Activated naive CD4-positive, alpha-beta T cell treated with anti-CD3 and anti-CD28 coated beads, Interleukin-2, amount 50 U/mL, for 72 hours (primary cell): ENCODE measurements around the gene BAHCC1. TPM values are rescaled to one million over a fixed set of nuclear protein-coding genes. Genes with fewer than 3 reads are reported as not detected.

Experiments
- ATAC-seq, 2 donors: fragments of 150-1000 bp; cut with Tn5 transposase; 2 replicates each; pipeline ENCODE4 v1.10.0; 2021; ENCODE audit warnings: mild to moderate bottlenecking in 2 of 2, moderate library complexity in 2 of 2
- DNase-seq, 2 donors: peaks; one replicate each; pipeline ENCODE4 v3.0.0; 2021 to 2022; ENCODE audit warnings: low spot score in 2 of 2
- H3K27ac Mint-ChIP-seq, 2 donors: one replicate each; pipeline ENCODE4 v1.8.0; 2022; ENCODE audit warnings: mild to moderate bottlenecking in 2 of 2, mixed read lengths in 2 of 2
- H3K36me3 Mint-ChIP-seq, 2 donors: one replicate each; pipeline ENCODE4 v1.8.0; 2022; ENCODE audit warnings: mixed read lengths in 2 of 2
- H3K9me3 Mint-ChIP-seq, 2 donors: one replicate each; pipeline ENCODE4 v1.8.0; 2022; ENCODE audit warnings: mixed read lengths in 2 of 2
- total RNA-seq, 2 donors: library from RNA; stranded (reverse); gene quantifications; one replicate each; pipeline ENCODE4 v1.2.3, GENCODE V29; 2022

BAHCC1 gene
- total RNA-seq, 2 donors from 2014 or later: 0.16 TPM; not detected in 1

GRCh38 chr17:81436294-81436849, 41.1 kb downstream of the BAHCC1 start:
- ATAC-seq (no peak), DNase-seq (no peak)
- Mint-ChIP-seq H3K9me3 (no peaks in the 10 kb centered on the region), H3K36me3 (no peaks in the 10 kb centered on the region), H3K27ac (no peak overlapping the region)

DNA sequence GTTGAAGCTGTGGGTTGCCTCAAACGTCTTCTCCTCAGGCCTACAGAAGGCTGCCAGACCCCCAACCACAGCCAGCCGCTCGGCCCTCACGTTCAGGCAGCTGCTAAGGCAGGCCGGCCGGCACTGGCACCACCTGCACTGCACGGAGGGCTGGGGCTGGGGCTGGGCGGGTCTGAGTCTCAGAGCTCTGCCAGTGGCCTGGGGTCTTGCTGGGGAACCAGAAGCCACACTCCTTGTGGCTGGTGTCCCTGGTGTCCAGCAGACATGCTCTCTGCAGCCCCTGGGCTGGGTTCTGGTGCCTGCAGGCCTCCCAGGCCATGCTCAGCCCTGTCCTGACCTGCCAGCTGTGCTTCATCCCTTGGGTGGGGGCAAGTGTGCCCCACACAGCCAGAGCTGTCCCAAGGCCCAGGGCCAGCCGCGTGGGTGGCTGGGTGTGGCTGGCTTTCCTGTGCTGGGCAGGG, 42.0 kb downstream of the BAHCC1 start:
- no peak for ATAC-seq
- no peaks in the 10 kb centered on the region for H3K9me3 Mint-ChIP-seq
- no peaks in the 10 kb centered on the region for H3K36me3 Mint-ChIP-seq
- H3K27ac Mint-ChIP-seq: no peak overlapping the region
- no peak for DNase-seq

DNA sequence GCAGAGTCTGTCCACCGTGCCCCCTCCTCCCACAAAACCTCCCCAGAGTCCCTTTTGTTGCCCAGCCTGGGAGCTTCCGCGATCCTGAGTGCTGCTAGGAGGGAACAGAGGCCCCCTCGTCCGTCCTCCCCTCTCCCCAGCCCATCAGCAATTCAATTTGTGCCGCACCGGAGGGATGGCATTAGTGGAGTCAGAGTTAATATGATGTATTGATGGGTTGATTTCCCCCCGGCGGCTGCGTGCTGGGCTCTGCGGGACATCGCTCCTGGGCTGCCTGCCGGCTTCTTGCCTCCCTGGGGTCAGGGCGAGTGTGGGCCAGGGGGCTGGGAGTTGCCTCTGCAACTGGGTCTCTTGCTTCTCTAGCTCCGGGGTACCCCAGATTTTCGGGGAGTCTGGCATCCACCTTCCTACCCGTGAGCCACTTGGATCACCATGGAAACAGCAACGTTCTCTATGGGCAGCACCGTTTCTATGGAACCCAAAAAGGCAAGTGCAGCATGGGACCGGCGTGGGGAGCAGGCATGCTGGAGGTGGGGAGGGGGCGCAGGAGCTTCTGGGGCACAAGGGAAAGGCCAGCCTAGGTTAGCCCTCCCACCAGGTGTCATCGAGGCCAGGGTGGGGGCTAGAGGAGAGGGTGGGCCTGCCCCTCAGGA, 42.9 kb downstream of the BAHCC1 start:
- DNase-seq: no peak
- H3K9me3 Mint-ChIP-seq: no peaks in the 10 kb centered on the region
- H3K36me3 Mint-ChIP-seq: no peaks in the 10 kb centered on the region
- no peak overlapping the region for H3K27ac Mint-ChIP-seq
- no peak for ATAC-seq

- H3K36me3 Mint-ChIP-seq: no peaks in the 10 kb centered on the region
- H3K27ac Mint-ChIP-seq: no peak overlapping the region
- no peaks in the 10 kb centered on the region for H3K9me3 Mint-ChIP-seq
- ATAC-seq: no peak
- DNase-seq: no peak
These were observed 43.4 kb downstream of the BAHCC1 start for GRCh38 chr17:81438688-81439087.

- no peak for DNase-seq
- ATAC-seq: no peak
- no peaks in the 10 kb centered on the region for H3K9me3 Mint-ChIP-seq
- H3K27ac Mint-ChIP-seq: no peak overlapping the region
- no peaks in the 10 kb centered on the region for H3K36me3 Mint-ChIP-seq
These were observed 44.8 kb downstream of the BAHCC1 start for GRCh38 chr17:81440051-81440471.

GRCh38 chr17:81440511-81441244, 45.4 kb downstream of the BAHCC1 start:
- Mint-ChIP-seq H3K36me3 (no peaks in the 10 kb centered on the region), H3K27ac (no peak overlapping the region), H3K9me3 (no peaks in the 10 kb centered on the region)
- ATAC-seq (peak in 1 of 2 donors; percentile 42), DNase-seq (peak in 1 of 2 donors; percentile 30)

GRCh38 chr17:81442791-81443190, 47.5 kb downstream of the BAHCC1 start:
- DNase-seq: no peak
- no peak for ATAC-seq
- Mint-ChIP-seq H3K27ac (no peak overlapping the region), H3K36me3 (no peaks in the 10 kb centered on the region), H3K9me3 (no peaks in the 10 kb centered on the region)

DNA sequence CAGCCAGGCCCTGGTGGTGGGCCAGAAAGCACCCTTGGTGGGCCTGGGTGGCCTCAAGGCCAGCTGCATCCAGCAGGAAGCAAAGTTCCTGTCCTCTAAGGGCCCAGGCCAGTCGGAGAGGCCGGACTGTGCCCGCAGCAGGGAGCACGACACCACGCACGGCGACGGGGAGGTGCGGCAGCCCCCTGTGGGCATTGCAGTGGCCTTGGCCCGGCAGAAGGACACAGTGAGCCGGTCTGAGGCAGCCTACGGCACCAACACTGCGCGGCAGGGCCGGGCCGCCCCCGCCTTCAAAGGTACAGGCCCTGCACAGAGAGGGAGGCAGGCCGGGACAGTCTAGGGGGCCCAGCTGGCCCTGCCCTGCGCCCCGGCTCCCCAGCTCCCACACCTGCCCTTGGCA, 48.0 kb downstream of the BAHCC1 start:
- Mint-ChIP-seq H3K9me3 (no peaks in the 10 kb centered on the region), H3K27ac (no peak overlapping the region), H3K36me3 (no peaks in the 10 kb centered on the region)
- DNase-seq (no peak), ATAC-seq (no peak)

GRCh38 chr17:81444610-81445339, 49.5 kb downstream of the BAHCC1 start:
- no peaks in the 10 kb centered on the region for H3K36me3 Mint-ChIP-seq
- no peak for ATAC-seq

GRCh38 chr17:81445642-81446503, 50.6 kb downstream of the BAHCC1 start:
- Mint-ChIP-seq H3K9me3 (no peaks in the 10 kb centered on the region), H3K27ac (no peak overlapping the region), H3K36me3 (no peaks in the 10 kb centered on the region)
- ATAC-seq (no peak), DNase-seq (no peak)

More at GRCh38 chr17:81444610-81445339, 49.5 kb downstream of the BAHCC1 start:
- Mint-ChIP-seq H3K27ac (no peak overlapping the region), H3K9me3 (no peaks in the 10 kb centered on the region)
- DNase-seq: no peak

- Mint-ChIP-seq H3K27ac (no peak overlapping the region), H3K36me3 (no peaks in the 10 kb centered on the region), H3K9me3 (no peaks in the 10 kb centered on the region)
- ATAC-seq (no peak), DNase-seq (no peak)
These were observed 52.2 kb downstream of the BAHCC1 start for GRCh38 chr17:81447331-81447933.

DNA sequence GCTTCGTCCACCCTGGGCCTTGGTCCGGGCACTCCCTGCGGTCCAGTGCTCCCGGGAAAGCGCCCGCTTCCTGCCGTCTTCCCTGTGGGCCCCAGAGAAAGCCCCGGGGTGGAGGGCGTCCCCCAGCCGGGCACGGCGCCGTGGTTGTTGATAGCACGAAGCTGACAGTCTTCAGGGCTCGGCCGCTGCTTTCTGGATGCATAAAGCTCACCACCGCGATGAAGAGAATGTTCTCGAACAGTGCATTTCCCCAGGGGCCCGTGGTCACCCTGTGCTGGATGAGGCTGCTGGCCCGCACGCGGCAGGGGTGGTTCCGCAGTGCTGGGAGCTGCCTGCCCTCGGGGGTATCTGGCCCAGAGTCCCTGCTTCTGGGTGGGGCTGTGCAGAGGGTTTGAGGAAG, 53.2 kb downstream of the BAHCC1 start:
- ATAC-seq: no peak
- Mint-ChIP-seq H3K36me3 (no peaks in the 10 kb centered on the region), H3K9me3 (no peaks in the 10 kb centered on the region), H3K27ac (no peak overlapping the region)
- DNase-seq: no peak

DNA sequence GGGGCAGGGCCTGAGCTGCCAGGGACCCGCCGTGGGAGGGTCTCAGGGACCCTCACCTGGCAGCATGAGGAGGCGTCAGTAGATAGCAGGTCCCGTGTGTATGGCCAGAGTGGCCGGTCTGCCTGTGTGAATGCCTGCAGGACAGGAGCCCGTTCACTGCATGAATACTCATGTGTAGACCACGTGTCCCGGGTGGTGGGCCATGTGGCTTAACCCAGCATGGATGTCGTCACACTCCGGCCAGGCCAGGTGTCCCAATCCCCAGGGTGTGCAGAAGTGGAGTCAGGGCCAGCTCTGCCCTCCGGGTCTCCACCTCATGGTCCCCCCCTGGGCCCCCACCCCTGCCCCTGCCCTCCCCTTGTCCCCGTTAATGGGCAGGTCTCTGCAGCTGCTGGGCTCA, 53.7 kb downstream of the BAHCC1 start:
- H3K27ac Mint-ChIP-seq: no peak overlapping the region
- DNase-seq: no peak
- H3K36me3 Mint-ChIP-seq: no peaks in the 10 kb centered on the region
- ATAC-seq: no peak
- H3K9me3 Mint-ChIP-seq: no peaks in the 10 kb centered on the region

DNA sequence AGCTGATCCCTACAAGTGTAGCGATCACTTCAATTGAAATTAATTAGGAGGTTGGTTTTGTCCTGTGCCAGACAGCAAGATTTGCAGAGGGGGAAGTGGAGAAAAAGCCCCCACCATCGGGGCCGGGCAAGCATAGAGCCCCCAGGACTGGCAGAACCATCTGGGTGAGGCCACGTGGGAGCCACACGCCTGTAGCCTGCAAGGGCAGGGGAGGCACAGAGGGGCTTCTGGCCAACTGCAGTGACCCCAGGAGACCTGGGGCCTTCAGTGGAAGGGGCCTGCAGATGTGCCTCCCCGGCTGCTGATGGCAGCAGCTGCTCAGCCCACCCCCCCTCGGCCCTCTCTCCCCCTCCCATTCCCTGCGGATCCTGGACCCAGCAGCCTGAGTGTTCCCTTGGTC, 54.1 kb downstream of the BAHCC1 start:
- Mint-ChIP-seq H3K27ac (no peak overlapping the region), H3K36me3 (no peaks in the 10 kb centered on the region), H3K9me3 (no peaks in the 10 kb centered on the region)
- ATAC-seq: no peak
- DNase-seq: no peak

GRCh38 chr17:81451823-81452222, 56.6 kb downstream of the BAHCC1 start:
- Mint-ChIP-seq H3K27ac (no peak overlapping the region), H3K9me3 (no peaks in the 10 kb centered on the region), H3K36me3 (no peaks in the 10 kb centered on the region)
- no peak for DNase-seq
- ATAC-seq: no peak

- ATAC-seq (no peak), DNase-seq (no peak)
- H3K9me3 Mint-ChIP-seq: no peaks in the 10 kb centered on the region
- H3K27ac Mint-ChIP-seq: no peak overlapping the region
- H3K36me3 Mint-ChIP-seq: no peaks in the 10 kb centered on the region
These were observed 57.3 kb downstream of the BAHCC1 start for GRCh38 chr17:81452551-81452950.
